Astrocyte of the spinal cord (primary cell): ENCODE measurements around the gene NLGN1.

Experiments used
- DNase-seq: peaks from one replicate; pipeline ENCODE4 v3.0.0; 2011; ENCODE audit warnings: low read depth, low spot score
- H3K4me3 ChIP-seq: 2 replicates; pipeline ENCODE4 v1.5.1; 2011; ENCODE audit warnings: low read depth, mild to moderate bottlenecking, low read length, moderate library complexity
- CTCF ChIP-seq: IDR thresholded peaks from 2 replicates; pipeline ENCODE4 v1.5.1; 2012; ENCODE audit warnings: low read depth, mild to moderate bottlenecking, low read length, inconsistent platforms
- in situ Hi-C: cut with HindIII; loops from 2 replicates; pipeline ENCODE4 v1.10.0; 2017; ENCODE audit warnings: low sequenced_read_pairs

NLGN1 gene

GRCh38 chr3:173463250-173463649, 65.7 kb downstream of the NLGN1 start:
- no peak overlapping the region for H3K4me3 ChIP-seq
- in situ Hi-C loops = no loop called here
- no peak for TF ChIP-seq CTCF
- no peak for DNase-seq

GRCh38 chr3:173465112-173465511, 67.6 kb downstream of the NLGN1 start:
- DNase-seq = peak; percentile 62
- H3K4me3 ChIP-seq = no peak overlapping the region
- in situ Hi-C loops = no loop called here
- no peak for TF ChIP-seq CTCF

- no peak for TF ChIP-seq CTCF
- H3K4me3 ChIP-seq = no peak overlapping the region
- in situ Hi-C loops = no loop called here
- no peak for DNase-seq
Measured at GRCh38 chr3:173465898-173466678, 68.5 kb downstream of the NLGN1 start.

GRCh38 chr3:173467501-173467900, 70.0 kb downstream of the NLGN1 start:
- no peak overlapping the region for H3K4me3 ChIP-seq
- in situ Hi-C loops = no loop called here
- no peak for TF ChIP-seq CTCF
- DNase-seq = no peak

GRCh38 chr3:173473237-173473636, 75.7 kb downstream of the NLGN1 start:
- H3K4me3 ChIP-seq = no peak overlapping the region
- no peak for DNase-seq
- in situ Hi-C loops = no loop called here
- no peak for TF ChIP-seq CTCF

- DNase-seq = no peak
- no peak overlapping the region for H3K4me3 ChIP-seq
- no peak for TF ChIP-seq CTCF
Measured at GRCh38 chr3:173479301-173479700, 81.8 kb downstream of the NLGN1 start.

More at GRCh38 chr3:173479301-173479700, 81.8 kb downstream of the NLGN1 start:
- in situ Hi-C loops = no loop called here
